B cell (primary cell): ENCODE data around the gene SLC35F5. TPM values are rescaled to one million over a fixed set of nuclear protein-coding genes. Genes with fewer than 3 reads are reported as not detected.
"Not testable (repeated sequence)": the region's sequence is repeated elsewhere in the genome, so short reads cannot be mapped to it uniquely, and the experiment has no call there.

Experiments used
- ATAC-seq: fragments of 200-7000 bp; cut with Tn5 transposase; one replicate; pipeline ENCODE4 v1.10.0; 2021; ENCODE audit warnings: low read depth, mild to moderate bottlenecking, moderate number of reproducible peaks, moderate library complexity
- CTCF ChIA-PET: fragments of 350-600 bp; sonication (Branson Sonifier 250); formaldehyde crosslinking; loops from one replicate; lab custom pipeline; 2021; ENCODE audit warnings: antibody characterized with exemption, inconsistent platforms; lab: Charles Lee
- POLR2A ChIA-PET: fragments of 350-600 bp; sonication (Branson Sonifier 250); formaldehyde crosslinking; loops from one replicate; lab custom pipeline; 2021; ENCODE audit warnings: antibody characterized with exemption; lab: Charles Lee
- DNase-seq: peaks from one replicate; pipeline ENCODE4 v3.0.0; 2013
- H2AFZ ChIP-seq: 2 replicates; pipeline ENCODE4 v1.6.1; 2012; ENCODE audit warnings: mild to moderate bottlenecking, low read depth, low read length; ENCODE audit not compliant: insufficient read depth, poor library complexity, severe bottlenecking
- H3K27ac ChIP-seq, 2 donors: 1 replicate in 1 of 2; 2 replicates in 1 of 2; pipeline ENCODE4 v1.5.1; 2012 to 2013; ENCODE audit warnings: low read length in 2 of 2, mild to moderate bottlenecking in 2 of 2, moderate library complexity in 1 of 2
- H3K27me3 ChIP-seq, 4 experiments: fragments of 200-600 bp in 1 of 4; sonication (generic) in 1 of 4; replicated peaks in 1 of 4; 1 replicate in 2 of 4; 2 replicates in 2 of 4; pipeline versions ENCODE4 v1.6.1 to v1.7.0; 2013 to 2016; ENCODE audit warnings: low read length in 3 of 4, mild to moderate bottlenecking in 2 of 4, mixed read lengths in 1 of 4, moderate library complexity in 1 of 4; ENCODE audit not compliant: insufficient read depth in 4 of 4, control insufficient read depth in 3 of 4; ENCODE audit errors: control extremely low read depth in 1 of 4
- H3K36me3 ChIP-seq, 2 experiments: replicated peaks in 1 of 2; 1 replicate in 1 of 2; 2 replicates in 1 of 2; pipeline versions ENCODE4 v1.6.1 to v1.7.1; 2013; ENCODE audit warnings: low read length in 1 of 2; ENCODE audit not compliant: insufficient read depth in 2 of 2, control insufficient read depth in 1 of 2; ENCODE audit errors: control extremely low read depth in 1 of 2, extremely low read depth in 1 of 2
- H3K4me1 ChIP-seq, 2 donors: fragments of 200-600 bp in 1 of 2; sonication (generic) in 1 of 2; 1 replicate in 1 of 2; 2 replicates in 1 of 2; pipeline versions ENCODE4 v1.5.1 to v1.6.1; 2013 to 2017; ENCODE audit warnings: low read length in 2 of 2; ENCODE audit not compliant: control insufficient read depth in 2 of 2, insufficient read depth in 2 of 2
- H3K4me2 ChIP-seq: replicated peaks from 2 replicates; pipeline ENCODE3; 2012; ENCODE audit warnings: mild to moderate bottlenecking, low read depth, low read length; ENCODE audit not compliant: poor library complexity, severe bottlenecking
- H3K4me3 ChIP-seq, 5 experiments: fragments of 200-600 bp in 1 of 5; sonication (generic) in 1 of 5; 1 replicate in 3 of 5; 2 replicates in 2 of 5; pipeline versions ENCODE4 v1.5.1 to v1.7.0; 2011 to 2016; ENCODE audit warnings: low read length in 4 of 5, mild to moderate bottlenecking in 4 of 5, low read depth in 2 of 5, control low read depth in 1 of 5, moderate library complexity in 1 of 5; ENCODE audit not compliant: insufficient read depth in 1 of 5; ENCODE audit errors: control extremely low read depth in 1 of 5, extremely low read depth in 1 of 5
- H3K79me2 ChIP-seq: fragments of 200-600 bp; sonication (generic); one replicate; pipeline ENCODE4 v1.6.0; 2016; ENCODE audit warnings: low read length; ENCODE audit not compliant: control insufficient read depth, insufficient read depth
- H3K9ac ChIP-seq: fragments of 200-600 bp; sonication (generic); 2 replicates; pipeline ENCODE4 v1.6.1; 2017; ENCODE audit warnings: mild to moderate bottlenecking, low read length, moderate library complexity
- H3K9me3 ChIP-seq, 3 donors: one replicate each; pipeline versions ENCODE4 v1.6.1 to v1.7.1; 2013; ENCODE audit warnings: low read length in 2 of 3; ENCODE audit not compliant: control insufficient read depth in 2 of 3, insufficient read depth in 1 of 3; ENCODE audit errors: control extremely low read depth in 1 of 3
- H4K20me1 ChIP-seq: 2 replicates; pipeline ENCODE4 v1.6.0; 2012; ENCODE audit warnings: mild to moderate bottlenecking, low read length; ENCODE audit not compliant: insufficient read depth, control insufficient read depth, poor library complexity, severe bottlenecking
- H3K27ac Mint-ChIP-seq: one replicate; pipeline ENCODE4 v1.8.0; 2021; ENCODE audit warnings: mixed read lengths
- H3K27me3 Mint-ChIP-seq: one replicate; pipeline ENCODE4 v1.8.0; 2021; ENCODE audit warnings: mixed read lengths
- H3K4me1 Mint-ChIP-seq: one replicate; pipeline ENCODE4 v1.8.0; 2021; ENCODE audit warnings: mixed read lengths
- H3K4me3 Mint-ChIP-seq: one replicate; pipeline ENCODE4 v1.8.0; 2021; ENCODE audit warnings: mixed read lengths
- H3K9me3 Mint-ChIP-seq: one replicate; pipeline ENCODE4 v1.8.0; 2022; ENCODE audit warnings: mixed read lengths; ENCODE audit not compliant: insufficient read depth
- EZH2 ChIP-seq: IDR thresholded peaks from 2 replicates; pipeline ENCODE4 v1.6.1; 2012; ENCODE audit warnings: borderline replicate concordance, low read depth, mild to moderate bottlenecking, moderate library complexity, low read length; ENCODE audit not compliant: insufficient read depth, poor library complexity, severe bottlenecking
- WGBS: methylation state at CpG from one replicate; pipeline ENCODE4 v1.1.5; 2013; ENCODE audit warnings: missing lambda C conversion rate; ENCODE audit not compliant: insufficient coverage; 5-methylcytosine and 5-hydroxymethylcytosine counted together
- intact Hi-C: fragments of 100-400 bp; cut with micrococcal nuclease; formaldehyde crosslinking; loops from one replicate; pipeline ENCODE4 v1.10.0; 2022
- polyA plus RNA-seq: library from polyadenylated mRNA; depleted of rRNA; stranded (reverse); fragments of >200 nt; gene quantifications from 2 replicates; pipeline ENCODE4 v1.2.3, GENCODE V29; 2012
- total RNA-seq, 2 donors: library from RNA; stranded (reverse); fragments of 120-200 nt in 1 of 2; gene quantifications; 1 replicate in 1 of 2; 2 replicates in 1 of 2; pipeline versions ENCODE4 v1.2.3 to v1.2.4, GENCODE V29; 2013 to 2022
- TF ChIP-seq, protein P1 (sequence below): fragments of 200-600 bp; IDR thresholded peaks from one replicate; pipeline ENCODE4 v1.8.0; 2022; ENCODE audit warnings: antibody characterized with exemption, mild to moderate bottlenecking

Gene SLC35F5
- total and polyA plus RNA-seq, 2 donors (not counting 1 experiment from before 2014, with no cell fraction given), result 9.8 to 75.5 TPM

DNA sequence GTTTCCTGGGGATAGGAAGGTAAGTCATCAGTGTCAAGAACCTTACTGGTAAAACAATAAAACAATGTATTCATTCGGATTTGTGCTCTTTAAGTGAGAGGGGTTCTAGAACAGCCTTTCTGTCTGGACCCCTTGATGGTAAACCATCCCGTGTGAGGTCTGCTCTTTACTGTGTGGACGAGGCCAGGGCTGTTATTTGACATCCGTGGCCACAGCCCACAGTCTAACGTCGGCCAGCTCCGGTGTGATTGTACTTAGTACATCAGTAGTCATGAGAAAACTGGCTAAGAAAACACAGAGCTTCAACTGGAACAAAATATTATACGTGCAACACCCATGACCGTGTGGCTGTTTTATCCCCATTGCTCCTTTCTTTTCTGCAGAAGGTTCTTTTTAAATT, 62.0 kb downstream of the SLC35F5 start:
- H3K4me3 ChIP-seq, result peak overlapping the region in 1 of 5 experiments; percentile 50
- ChIA-PET CTCF (interaction anchor here (1.4 kb wide), 2 partner anchors 9 to 39 kb away, joined by 4 to 6 read pairs; no protein-coding TSS in a partner anchor), POLR2A (interaction anchor here (0.7 kb wide), 1 partner anchor 10 kb away, joined by 9 read pairs; no protein-coding TSS in a partner anchor)
- H3K4me2 ChIP-seq, result peak overlapping the region; percentile 63
- 65% methylated on average over 3 of the region's 9 CpGs for WGBS
- peak overlapping the region; percentile 78 for H3K4me3 Mint-ChIP-seq
- intact Hi-C loops, result no loop called here
- DNase-seq, result no peak
- peaks cover 59% of the 10 kb centered on the region for H3K4me1 Mint-ChIP-seq
- H3K79me2 ChIP-seq, result no peaks in the 10 kb centered on the region
- no peaks in the 10 kb centered on the region for H3K36me3 ChIP-seq
- H3K9me3 ChIP-seq, result no peaks in the 10 kb centered on the region
- no peak overlapping the region for H2AFZ ChIP-seq
- no peak for ATAC-seq
- H4K20me1 ChIP-seq, result no peaks in the 10 kb centered on the region
- no peak overlapping the region for H3K27ac ChIP-seq
- no peak for TF ChIP-seq EZH2
- TF ChIP-seq, protein P1, sequence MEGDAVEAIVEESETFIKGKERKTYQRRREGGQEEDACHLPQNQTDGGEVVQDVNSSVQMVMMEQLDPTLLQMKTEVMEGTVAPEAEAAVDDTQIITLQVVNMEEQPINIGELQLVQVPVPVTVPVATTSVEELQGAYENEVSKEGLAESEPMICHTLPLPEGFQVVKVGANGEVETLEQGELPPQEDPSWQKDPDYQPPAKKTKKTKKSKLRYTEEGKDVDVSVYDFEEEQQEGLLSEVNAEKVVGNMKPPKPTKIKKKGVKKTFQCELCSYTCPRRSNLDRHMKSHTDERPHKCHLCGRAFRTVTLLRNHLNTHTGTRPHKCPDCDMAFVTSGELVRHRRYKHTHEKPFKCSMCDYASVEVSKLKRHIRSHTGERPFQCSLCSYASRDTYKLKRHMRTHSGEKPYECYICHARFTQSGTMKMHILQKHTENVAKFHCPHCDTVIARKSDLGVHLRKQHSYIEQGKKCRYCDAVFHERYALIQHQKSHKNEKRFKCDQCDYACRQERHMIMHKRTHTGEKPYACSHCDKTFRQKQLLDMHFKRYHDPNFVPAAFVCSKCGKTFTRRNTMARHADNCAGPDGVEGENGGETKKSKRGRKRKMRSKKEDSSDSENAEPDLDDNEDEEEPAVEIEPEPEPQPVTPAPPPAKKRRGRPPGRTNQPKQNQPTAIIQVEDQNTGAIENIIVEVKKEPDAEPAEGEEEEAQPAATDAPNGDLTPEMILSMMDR, result no peak
- peaks cover 3% of the 10 kb centered on the region for H3K9me3 Mint-ChIP-seq
- H3K9ac ChIP-seq, result no peak overlapping the region
- H3K27me3 ChIP-seq, result no peaks in the 10 kb centered on the region
- no peaks in the 10 kb centered on the region for H3K27me3 Mint-ChIP-seq
- H3K27ac Mint-ChIP-seq, result peak overlapping the region; percentile 43
- peaks cover 34 to 35% of the 10 kb centered on the region in 2 donors for H3K4me1 ChIP-seq

DNA sequence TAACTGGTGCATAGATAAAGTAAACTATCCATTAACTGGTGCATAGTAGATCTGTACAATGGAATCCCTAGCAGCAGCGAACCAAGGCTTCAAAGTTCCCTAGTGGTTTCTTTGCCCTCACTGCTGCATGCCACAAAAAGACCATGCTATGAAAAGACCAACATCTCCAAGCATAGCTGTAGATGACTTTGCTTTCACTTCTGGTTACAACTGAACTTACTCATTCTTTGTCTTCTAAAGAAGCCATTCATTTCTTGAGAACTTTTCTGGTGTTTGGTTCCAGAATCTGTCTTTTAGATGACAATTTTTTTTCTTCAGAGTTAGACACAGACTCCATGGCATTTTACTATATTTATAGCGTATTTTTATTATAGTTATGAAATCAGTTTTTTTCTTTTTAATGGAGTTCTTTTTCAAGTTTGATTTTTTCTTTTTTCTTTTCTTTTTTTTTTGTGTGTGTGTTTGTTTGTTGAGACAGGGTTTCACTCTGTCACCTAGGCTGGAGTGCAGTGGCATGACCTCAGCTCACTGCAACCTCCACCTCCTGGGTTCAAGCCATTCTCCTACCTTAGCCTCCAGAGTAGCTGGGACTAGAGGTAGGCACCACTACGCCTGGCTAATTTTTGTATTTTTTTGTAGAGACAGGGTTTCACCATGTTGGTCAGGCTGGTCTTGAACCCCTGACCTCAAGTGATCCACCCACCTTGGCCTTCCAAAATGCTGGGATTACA, 63.6 kb downstream of the SLC35F5 start:
- Mint-ChIP-seq H3K9me3 (no peaks in the 10 kb centered on the region), H3K4me1 (peaks cover 50% of the 10 kb centered on the region), H3K27ac (peak overlapping the region; percentile 80), H3K4me3 (peak overlapping the region; percentile 78), H3K27me3 (no peaks in the 10 kb centered on the region)
- H2AFZ ChIP-seq, result peak overlapping the region; percentile 65
- H3K27me3 ChIP-seq, result no peaks in the 10 kb centered on the region
- H3K27ac ChIP-seq, result peak overlapping the region; percentile 38 to 58
- no peaks in the 10 kb centered on the region for H3K9me3 ChIP-seq
- H3K4me2 ChIP-seq, result peak overlapping the region; percentile 63
- WGBS, result no CpG with 5 or more reads among the region's 3 CpGs
- H4K20me1 ChIP-seq, result no peaks in the 10 kb centered on the region
- peak overlapping the region; percentile 27 for H3K9ac ChIP-seq
- ATAC-seq, result peak; percentile 62
- H3K79me2 ChIP-seq, result no peaks in the 10 kb centered on the region
- ChIA-PET CTCF (interaction anchor here (1.3 to 1.4 kb wide), 3 partner anchors 9 to 89 kb away, joined by 3 to 6 read pairs (median 5); no protein-coding TSS in a partner anchor), POLR2A (no interaction called here)
- peak; percentile 46 for DNase-seq
- H3K4me3 ChIP-seq, result peak overlapping the region in 1 of 5 experiments; percentile 50
- no peaks in the 10 kb centered on the region for H3K36me3 ChIP-seq
- no peak for TF ChIP-seq EZH2
- TF ChIP-seq, protein P1, result no peak
- intact Hi-C loops, result no loop called here
- peaks cover 26 to 29% of the 10 kb centered on the region in 2 donors for H3K4me1 ChIP-seq

DNA sequence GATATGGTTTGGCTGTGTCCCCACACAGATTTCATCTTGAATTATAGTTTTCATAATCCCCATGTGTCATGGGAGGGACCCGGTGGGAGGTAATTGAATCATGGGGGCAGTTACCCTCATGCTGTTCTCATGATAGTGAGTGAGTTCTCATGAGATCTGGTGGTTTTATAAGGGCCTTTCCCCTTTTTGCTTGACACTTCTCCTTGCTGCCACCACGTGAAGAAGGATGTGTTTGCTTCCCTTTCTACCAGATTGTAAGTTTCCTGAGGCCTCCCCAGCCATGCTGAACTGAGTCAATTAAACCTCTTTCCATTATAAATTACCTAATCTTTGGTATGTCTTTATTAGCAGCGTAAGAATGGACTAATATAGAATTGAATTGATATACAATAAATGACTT, 65.6 kb downstream of the SLC35F5 start:
- Mint-ChIP-seq H3K4me1 (peaks cover 44% of the 10 kb centered on the region), H3K27ac (peak overlapping the region; percentile 68)
- H3K9me3 Mint-ChIP-seq, H2AFZ ChIP-seq, ATAC-seq, intact Hi-C loops, H3K79me2 ChIP-seq, H3K9ac ChIP-seq, H3K27ac ChIP-seq, H3K27me3 Mint-ChIP-seq, H4K20me1 ChIP-seq, H3K36me3 ChIP-seq, H3K4me3 ChIP-seq, POLR2A ChIA-PET, H3K4me3 Mint-ChIP-seq, H3K27me3 ChIP-seq, H3K4me2 ChIP-seq, H3K9me3 ChIP-seq: not testable (repeated sequence)
- DNase-seq, result peak; percentile 36
- CTCF ChIA-PET, result interaction anchor here (1.4 kb wide), 1 partner anchor 9 kb away, joined by 6 read pairs; no protein-coding TSS in a partner anchor
- peaks cover 26 to 29% of the 10 kb centered on the region in 2 donors for H3K4me1 ChIP-seq
- no CpG with 5 or more reads among the region's 3 CpGs for WGBS
